HUES64 (cell line): ENCODE results near the gene WDR89.
"Not testable (repeated sequence)": the region's sequence is repeated elsewhere in the genome, so short reads cannot be mapped to it uniquely, and the experiment has no call there.

ENCODE experiments used
- H3K27ac ChIP-seq: 2 replicates; pipeline ENCODE4 v1.7.0; 2013; ENCODE audit warnings: low read depth, low read length, inconsistent platforms
- H3K27me3 ChIP-seq: 2 replicates; pipeline ENCODE4 v1.6.1; 2013; ENCODE audit warnings: mild to moderate bottlenecking, low read length; ENCODE audit not compliant: insufficient read depth
- H3K36me3 ChIP-seq: 2 replicates; pipeline ENCODE4 v1.6.1; 2013; ENCODE audit warnings: mild to moderate bottlenecking, low read length; ENCODE audit not compliant: insufficient read depth
- H3K4me1 ChIP-seq: 2 replicates; pipeline ENCODE4 v1.6.1; 2013; ENCODE audit warnings: mild to moderate bottlenecking, low read length, moderate library complexity; ENCODE audit not compliant: insufficient read depth
- H3K4me3 ChIP-seq: 2 replicates; pipeline ENCODE4 v1.5.1; 2013; ENCODE audit warnings: mild to moderate bottlenecking, low read length, moderate library complexity
- H3K9ac ChIP-seq: 2 replicates; pipeline ENCODE4 v1.6.1; 2013; ENCODE audit warnings: mild to moderate bottlenecking, low read depth, low read length
- H3K9me3 ChIP-seq: 2 replicates; pipeline ENCODE4 v1.6.1; 2013; ENCODE audit warnings: low read depth, low read length; ENCODE audit not compliant: insufficient read depth
- WGBS: fragments of 150-250, 120-280 bp; methylation state at CpG from one replicate; pipeline ENCODE4 v1.1.7; 2013; ENCODE audit warnings: missing lambda C conversion rate; 5-methylcytosine and 5-hydroxymethylcytosine counted together

WDR89 gene

GRCh38 chr14:63624203-63624602 lies 17.5 kb downstream of the WDR89 start:
- WGBS, result 91% methylated on average over 4 of the region's 4 CpGs
- H3K27me3 ChIP-seq, result no peaks in the 10 kb centered on the region
- H3K9ac ChIP-seq, result no peak overlapping the region
- H3K27ac ChIP-seq, result no peak overlapping the region
- peaks cover 41% of the 10 kb centered on the region for H3K36me3 ChIP-seq
- H3K4me1 ChIP-seq, result no peaks in the 10 kb centered on the region
- no peak overlapping the region for H3K4me3 ChIP-seq
- H3K9me3 ChIP-seq, result no peaks in the 10 kb centered on the region

GRCh38 chr14:63621975-63622374 lies 19.7 kb downstream of the WDR89 start:
- H3K4me1 ChIP-seq, H3K9ac ChIP-seq, H3K27ac ChIP-seq, H3K4me3 ChIP-seq, H3K9me3 ChIP-seq, H3K27me3 ChIP-seq: not testable (repeated sequence)
- WGBS, result 94% methylated on average over 7 of the region's 7 CpGs
- peaks cover 38% of the 10 kb centered on the region for H3K36me3 ChIP-seq

- WGBS, result 90% methylated on average over 5 of the region's 5 CpGs
- Histone ChIP-seq H3K4me1 (no peaks in the 10 kb centered on the region), H3K9ac (no peak overlapping the region), H3K4me3 (no peak overlapping the region), H3K9me3 (no peaks in the 10 kb centered on the region), H3K36me3 (peaks cover 11% of the 10 kb centered on the region), H3K27ac (no peak overlapping the region), H3K27me3 (no peaks in the 10 kb centered on the region)
These were observed 25.7 kb downstream of the WDR89 start for GRCh38 chr14:63616015-63616414.

GRCh38 chr14:63614679-63615363 lies 26.9 kb downstream of the WDR89 start:
- Histone ChIP-seq H3K36me3 (peaks cover 6% of the 10 kb centered on the region), H3K9me3 (no peaks in the 10 kb centered on the region), H3K4me3 (no peak overlapping the region), H3K9ac (no peak overlapping the region), H3K27ac (no peak overlapping the region), H3K27me3 (no peaks in the 10 kb centered on the region), H3K4me1 (no peaks in the 10 kb centered on the region)
- 88% methylated on average over 3 of the region's 4 CpGs for WGBS

- H3K27ac ChIP-seq, result no peak overlapping the region
- peaks cover 6% of the 10 kb centered on the region for H3K36me3 ChIP-seq
- no peak overlapping the region for H3K4me3 ChIP-seq
- no peaks in the 10 kb centered on the region for H3K9me3 ChIP-seq
- H3K9ac ChIP-seq, result no peak overlapping the region
- no peaks in the 10 kb centered on the region for H3K4me1 ChIP-seq
- H3K27me3 ChIP-seq, result no peaks in the 10 kb centered on the region
- 98% methylated on average over 7 of the region's 7 CpGs for WGBS
These were observed 30.6 kb downstream of the WDR89 start for GRCh38 chr14:63611078-63611477.

- peaks cover 11% of the 10 kb centered on the region for H3K36me3 ChIP-seq
- H3K4me1 ChIP-seq, result no peaks in the 10 kb centered on the region
- H3K9ac ChIP-seq, result no peak overlapping the region
- no peaks in the 10 kb centered on the region for H3K9me3 ChIP-seq
- 96% methylated on average over 9 of the region's 10 CpGs for whole genome bisulfite sequencing
- no peak overlapping the region for H3K27ac ChIP-seq
- no peaks in the 10 kb centered on the region for H3K27me3 ChIP-seq
- H3K4me3 ChIP-seq, result no peak overlapping the region
These were observed 36.6 kb downstream of the WDR89 start for GRCh38 chr14:63605041-63605532.

GRCh38 chr14:63604626-63605025 lies 37.0 kb downstream of the WDR89 start:
- Histone ChIP-seq H3K4me1 (no peaks in the 10 kb centered on the region), H3K27ac (no peak overlapping the region), H3K9me3 (no peaks in the 10 kb centered on the region), H3K36me3 (peaks cover 16% of the 10 kb centered on the region), H3K4me3 (no peak overlapping the region), H3K9ac (no peak overlapping the region), H3K27me3 (no peaks in the 10 kb centered on the region)
- WGBS, result 94% methylated on average over 5 of the region's 5 CpGs

- H3K36me3 ChIP-seq, result peaks cover 24% of the 10 kb centered on the region
- H3K9ac ChIP-seq, result no peak overlapping the region
- H3K4me3 ChIP-seq, result no peak overlapping the region
- WGBS, result 93% methylated on average over 5 of the region's 5 CpGs
- H3K27ac ChIP-seq, result no peak overlapping the region
- no peaks in the 10 kb centered on the region for H3K27me3 ChIP-seq
- H3K4me1 ChIP-seq, result no peaks in the 10 kb centered on the region
- no peaks in the 10 kb centered on the region for H3K9me3 ChIP-seq
These were observed 37.9 kb downstream of the WDR89 start for GRCh38 chr14:63603749-63604277.

- Histone ChIP-seq H3K9ac (no peak overlapping the region), H3K4me1 (no peaks in the 10 kb centered on the region), H3K27ac (no peak overlapping the region), H3K9me3 (peaks cover 28% of the 10 kb centered on the region), H3K4me3 (no peak overlapping the region), H3K27me3 (no peaks in the 10 kb centered on the region), H3K36me3 (peaks cover 42% of the 10 kb centered on the region)
- 95% methylated on average over 4 of the region's 4 CpGs for WGBS
These were observed 42.9 kb downstream of the WDR89 start for GRCh38 chr14:63598807-63599206.

- Histone ChIP-seq H3K9ac (no peak overlapping the region), H3K4me3 (no peak overlapping the region), H3K36me3 (peaks cover 36% of the 10 kb centered on the region), H3K27me3 (no peaks in the 10 kb centered on the region), H3K9me3 (peaks cover 41% of the 10 kb centered on the region), H3K27ac (no peak overlapping the region), H3K4me1 (no peaks in the 10 kb centered on the region)
- 91% methylated on average over 3 of the region's 4 CpGs for WGBS
These were observed 44.5 kb downstream of the WDR89 start for GRCh38 chr14:63596998-63597658.

GRCh38 chr14:63594455-63595372 lies 47.0 kb downstream of the WDR89 start:
- 97% methylated on average over 53 of the region's 53 CpGs for WGBS
- no peak overlapping the region for H3K27ac ChIP-seq
- no peak overlapping the region for H3K9ac ChIP-seq
- peaks cover 41% of the 10 kb centered on the region for H3K9me3 ChIP-seq
- peaks cover 27% of the 10 kb centered on the region for H3K36me3 ChIP-seq
- H3K4me3 ChIP-seq, result no peak overlapping the region
- no peaks in the 10 kb centered on the region for H3K4me1 ChIP-seq
- no peaks in the 10 kb centered on the region for H3K27me3 ChIP-seq
